ENCODE data around the gene MT1M.
"Not testable (repeated sequence)": the region's sequence is repeated elsewhere in the genome, so short reads cannot be mapped to it uniquely, and the experiment has no call there.

MT1M gene

GRCh38 chr16:56609463-56609921 lies 23.0 kb upstream of the MT1M start:
- peak; percentile 82 for DNase-seq

DNA sequence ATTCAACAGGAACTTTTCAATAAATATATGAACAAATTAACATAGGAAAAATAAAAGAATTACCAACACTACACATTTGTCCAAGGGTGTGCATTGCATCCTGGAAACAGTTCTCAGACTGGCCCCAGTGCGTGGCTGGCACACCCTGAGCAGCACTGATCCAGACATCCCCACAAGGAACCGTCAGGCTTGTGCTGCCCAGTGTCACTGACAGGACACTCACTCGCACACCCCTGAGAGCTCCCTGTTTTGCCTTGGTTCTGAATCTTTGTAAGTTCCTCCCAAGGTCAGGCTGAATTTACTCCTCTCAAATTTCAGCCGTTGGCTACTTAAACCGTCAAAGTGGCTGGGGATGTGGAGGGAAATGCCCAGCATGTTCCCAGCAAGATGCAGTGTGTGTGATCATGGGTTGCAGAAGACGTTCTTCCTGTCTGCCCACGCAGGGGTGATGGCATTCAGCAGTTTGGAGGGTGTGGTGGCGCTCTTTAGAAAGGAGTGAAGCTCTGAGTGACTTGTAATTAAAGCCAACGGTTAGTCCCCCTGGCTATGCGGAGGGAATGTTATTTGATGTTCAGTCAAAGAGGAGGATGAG lies 22.3 kb upstream of the MT1M start:
- peak; percentile 85 for DNase-seq

DNA sequence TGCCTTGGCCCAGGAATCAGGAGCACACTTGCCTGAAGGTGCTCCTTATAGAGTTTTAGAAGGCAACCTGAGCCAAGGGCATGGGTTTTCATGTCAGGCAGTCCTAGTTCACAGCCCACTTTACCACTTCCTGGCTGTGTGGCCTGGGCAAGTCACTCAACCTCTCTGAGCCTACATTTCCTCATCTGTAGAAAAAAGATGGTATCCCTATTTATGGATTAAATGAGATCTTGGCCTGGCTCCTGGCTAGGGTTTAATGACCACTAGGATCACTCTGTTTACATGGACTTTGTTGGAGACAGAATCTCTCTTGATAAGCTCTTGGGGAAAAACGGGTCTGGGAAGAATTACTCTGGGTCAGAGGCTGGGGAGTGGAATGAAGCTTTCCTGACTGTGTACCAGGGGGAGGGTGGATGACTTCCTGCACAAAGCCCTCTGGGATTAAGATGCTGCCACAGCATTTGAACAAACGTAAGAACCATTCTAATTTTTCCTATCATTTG lies 21.8 kb upstream of the MT1M start:
- DNase-seq, result no peak

GRCh38 chr16:56611281-56611833 lies 21.1 kb upstream of the MT1M start:
- DNase-seq, result no peak

GRCh38 chr16:56613706-56614105 lies 18.8 kb upstream of the MT1M start:
- DNase-seq, result no peak

DNA sequence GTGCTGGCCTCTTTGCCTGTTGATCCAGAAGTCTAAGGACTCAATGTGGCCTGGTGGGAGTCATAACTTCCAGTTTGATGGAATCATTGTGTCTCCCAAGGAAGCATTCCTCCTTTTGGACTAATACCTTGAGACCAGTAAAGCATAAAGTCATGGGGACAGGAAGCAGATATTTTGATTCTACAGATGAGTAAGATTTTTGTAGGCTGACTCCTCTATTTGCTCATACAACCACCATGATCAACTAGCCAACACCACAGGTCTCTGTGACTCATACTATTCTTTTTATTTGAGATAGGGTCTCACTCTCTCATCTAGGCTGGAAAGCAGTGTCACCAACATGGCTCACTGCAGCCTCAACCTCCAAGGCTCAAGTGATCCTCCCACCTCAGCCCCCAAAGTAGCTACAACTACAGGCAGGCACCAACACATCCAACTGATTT lies 17.9 kb upstream of the MT1M start:
- DNase-seq, result peak; percentile 39

DNA sequence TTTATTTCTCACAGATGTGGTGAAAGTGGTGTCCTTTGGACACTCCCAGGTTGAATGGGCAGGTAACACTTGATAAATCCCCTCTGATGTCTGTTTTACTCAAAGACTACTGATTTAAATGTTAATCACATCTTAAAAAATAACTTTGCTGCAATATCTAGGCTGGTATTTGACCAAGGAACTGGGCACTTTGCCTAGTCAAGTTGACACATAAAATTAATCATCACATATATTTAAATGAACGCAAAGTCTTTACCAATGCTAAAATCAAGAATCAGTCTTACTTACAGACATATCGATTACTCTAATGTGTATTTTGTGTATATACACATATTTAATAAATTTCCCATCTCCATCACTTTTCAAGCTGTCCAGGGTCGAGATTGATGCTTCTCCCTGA lies 17.1 kb upstream of the MT1M start:
- DNase-seq, result no peak

DNA sequence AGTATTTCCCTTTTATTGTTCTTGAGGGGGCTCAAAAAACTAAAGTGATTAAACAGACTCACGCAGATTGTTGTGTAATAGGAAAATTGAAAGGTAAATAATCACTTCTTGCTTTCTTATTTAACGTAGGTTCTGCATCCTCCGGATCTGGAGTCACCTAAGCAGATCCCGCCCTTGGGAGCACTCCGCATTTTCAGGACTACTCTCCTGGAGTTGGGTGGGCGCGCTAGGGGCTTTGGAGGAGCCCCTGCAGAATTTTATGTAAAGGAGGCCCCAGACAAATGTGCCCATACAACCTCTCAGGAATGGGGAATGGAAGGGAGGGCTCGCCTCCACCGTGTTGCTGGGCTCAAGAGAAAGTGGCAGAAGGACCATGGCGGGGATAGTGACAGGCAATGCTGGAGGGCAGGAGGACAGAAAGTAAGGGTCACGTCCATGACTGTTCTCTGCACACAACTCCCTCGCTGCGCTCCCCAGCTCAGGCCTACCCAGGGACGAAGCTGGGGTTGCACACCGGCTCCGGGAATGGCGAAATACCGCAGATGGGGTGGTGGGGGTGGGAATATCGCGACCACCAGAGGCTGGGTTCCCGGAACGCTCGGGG lies 15.7 kb upstream of the MT1M start:
- DNase-seq, result no peak

- DNase-seq, result no peak
Observed at GRCh38 chr16:56617212-56618085, 15.0 kb upstream of the MT1M start.

GRCh38 chr16:56618138-56618537 lies 14.3 kb upstream of the MT1M start:
- no peak for DNase-seq

DNA sequence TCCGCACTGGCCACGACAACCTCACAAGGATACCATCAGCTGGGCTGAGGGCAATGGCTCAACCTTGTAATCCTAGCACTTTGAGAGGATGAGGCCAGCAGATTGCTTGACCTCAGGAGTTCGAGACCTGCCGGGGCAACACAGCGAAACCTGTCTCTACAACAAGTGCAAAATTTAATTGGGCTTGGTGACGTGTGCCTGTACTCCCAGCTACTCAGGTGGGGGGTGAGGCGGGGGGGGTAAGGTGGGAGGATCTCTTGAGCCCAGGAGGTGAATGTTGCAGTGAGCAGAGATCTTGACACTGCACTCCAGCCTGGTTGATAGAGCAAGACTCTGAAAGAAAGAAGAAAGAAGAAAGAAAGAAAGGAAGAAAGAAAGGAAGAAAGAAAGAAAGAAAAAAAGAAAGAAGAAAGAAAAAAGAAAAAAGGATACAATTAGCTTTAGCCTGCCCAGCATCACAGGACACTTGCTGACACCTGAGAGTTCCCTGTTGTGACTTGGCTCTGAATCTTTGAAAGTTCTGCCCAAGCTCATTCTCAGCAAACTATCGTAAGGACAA lies 12.0 kb upstream of the MT1M start:
- DNase-seq, result no peak

DNA sequence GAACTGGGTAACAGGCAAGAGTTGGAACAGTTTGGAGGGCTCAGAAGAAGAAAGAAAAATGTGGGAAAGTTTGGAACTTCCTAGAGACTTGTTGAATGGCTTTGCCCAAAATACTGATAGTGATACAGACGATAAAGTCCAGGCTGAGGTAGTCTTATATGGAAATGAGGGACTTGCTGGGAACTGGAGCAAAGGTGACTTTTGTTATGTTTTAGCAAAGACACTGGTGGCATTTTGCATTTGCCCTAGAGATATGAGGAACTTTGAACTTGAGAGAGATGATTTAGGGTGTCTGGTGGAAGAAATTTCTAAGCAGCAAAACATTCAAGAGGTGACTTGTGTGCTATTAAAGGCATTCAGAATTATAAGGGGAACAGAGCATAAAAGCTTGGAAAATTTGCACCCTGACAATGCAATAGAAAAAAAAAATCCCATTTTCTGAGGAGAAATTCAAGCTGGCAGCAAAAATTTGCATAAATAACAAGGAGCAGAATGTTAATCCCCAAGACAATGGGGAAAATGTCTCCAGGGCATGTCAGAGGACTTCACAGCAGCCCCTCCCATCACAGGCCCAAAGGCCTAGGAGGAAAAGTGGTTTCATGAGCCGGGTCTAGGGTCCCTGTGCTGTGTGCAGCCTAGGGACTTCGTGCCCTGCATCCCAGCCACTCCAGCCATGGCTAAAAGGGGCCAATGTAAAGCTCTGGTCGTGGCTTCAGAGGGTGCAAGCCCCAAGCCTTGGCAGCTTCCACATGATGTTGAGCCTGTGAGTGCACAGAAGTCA lies 10.6 kb upstream of the MT1M start:
- not testable (repeated sequence) for DNase-seq

DNA sequence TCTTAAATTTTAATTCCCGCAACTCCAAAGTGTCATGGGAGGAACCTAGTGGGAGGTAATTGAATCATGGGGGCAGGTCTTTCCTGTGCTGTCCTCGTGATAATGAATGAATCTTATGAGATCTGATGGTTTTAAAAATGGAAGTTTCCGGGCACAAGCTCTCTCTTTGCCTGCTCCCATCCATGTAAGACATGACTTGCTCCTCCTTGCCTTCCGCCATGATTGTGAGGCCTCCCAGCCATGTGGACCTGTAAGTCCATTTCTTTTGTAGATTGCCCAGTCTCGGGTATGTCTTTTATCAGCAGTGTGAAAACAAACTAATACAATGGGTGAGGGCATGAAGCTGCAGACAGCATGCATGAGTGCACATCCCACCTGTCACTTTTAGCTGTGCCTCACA lies 9.3 kb upstream of the MT1M start:
- DNase-seq, result not testable (repeated sequence)

GRCh38 chr16:56623637-56624036 lies 8.8 kb upstream of the MT1M start:
- DNase-seq, result no peak

DNA sequence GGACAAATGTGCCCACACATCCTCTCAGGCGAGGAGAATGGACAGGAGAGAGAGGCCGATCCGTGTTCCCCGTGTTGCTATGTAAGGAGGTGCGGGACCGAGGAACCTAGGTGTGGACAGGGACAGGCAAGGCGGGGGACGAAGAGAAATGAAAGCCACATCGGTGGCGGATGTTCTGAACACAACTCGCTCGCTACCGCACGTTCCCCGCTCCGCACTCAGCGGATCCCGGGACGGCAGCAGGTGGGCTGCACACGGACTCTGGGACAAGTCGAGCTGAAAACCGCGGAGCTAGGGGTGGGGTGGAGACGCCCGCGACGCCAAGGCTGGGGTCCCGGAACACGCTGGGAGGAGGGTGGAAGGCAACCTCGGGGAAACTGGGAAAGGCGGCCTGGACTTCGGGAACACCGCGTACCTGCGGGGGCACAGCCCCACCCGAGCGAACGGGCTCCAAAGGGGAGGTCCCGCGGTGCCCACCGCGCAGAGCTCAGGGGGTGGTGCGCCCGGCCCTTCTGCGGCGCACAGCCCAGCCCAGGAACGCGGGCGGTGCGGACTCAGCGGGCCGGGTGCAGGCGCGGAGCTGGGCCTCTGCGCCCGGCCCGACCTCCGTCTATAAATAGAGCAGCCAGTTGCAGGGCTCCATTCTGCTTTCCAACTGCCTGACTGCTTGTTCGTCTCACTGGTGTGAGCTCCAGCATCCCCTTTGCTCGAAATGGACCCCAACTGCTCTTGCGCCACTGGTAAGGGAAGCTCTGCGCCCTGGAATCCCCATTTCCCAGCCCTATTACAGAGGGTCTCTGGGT lies 7.1 kb upstream of the MT1M start, which contains the start of gene MT1E:
MT1E (plus strand) TSS at position 642 of the 803 bp plus-strand sequence; CDS start at position 713, 71 bp downstream.
- peak; percentile 71 for DNase-seq

DNA sequence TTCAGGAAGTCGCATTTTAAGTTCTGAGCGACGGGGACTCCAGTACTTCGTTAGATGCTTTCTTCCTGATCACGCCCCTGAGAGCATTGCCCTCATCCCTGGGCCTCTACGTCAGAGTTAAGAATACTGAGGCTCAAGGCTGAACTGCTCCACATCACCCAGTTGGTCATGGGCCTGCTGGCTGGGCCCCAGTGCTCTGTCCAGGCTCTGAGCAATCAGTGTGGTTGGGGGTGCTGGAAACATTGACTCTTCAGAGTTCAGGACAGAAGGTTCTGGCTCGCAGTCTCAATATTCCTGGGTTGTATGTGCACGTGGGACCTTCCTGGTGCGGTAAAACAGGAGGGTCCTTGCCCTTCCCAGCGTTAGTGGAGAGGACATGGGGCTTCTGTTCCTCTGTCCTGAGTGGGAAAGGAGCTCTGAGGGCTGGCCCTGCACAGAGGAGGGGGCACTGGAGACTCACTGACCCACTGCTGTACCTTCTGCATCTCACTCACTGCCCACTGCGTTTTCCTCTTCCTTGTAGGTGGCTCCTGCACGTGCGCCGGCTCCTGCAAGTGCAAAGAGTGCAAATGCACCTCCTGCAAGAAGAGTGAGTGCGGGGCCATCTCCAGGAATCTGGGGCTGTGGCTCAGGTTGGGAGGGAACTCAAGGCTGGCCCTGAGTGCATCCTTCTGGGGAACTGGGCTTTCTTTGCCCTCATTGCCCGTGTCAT lies 6.4 kb upstream of the MT1M start:
- no peak for DNase-seq

GRCh38 chr16:56626685-56627084 lies 5.8 kb upstream of the MT1M start:
- no peak for DNase-seq

DNA sequence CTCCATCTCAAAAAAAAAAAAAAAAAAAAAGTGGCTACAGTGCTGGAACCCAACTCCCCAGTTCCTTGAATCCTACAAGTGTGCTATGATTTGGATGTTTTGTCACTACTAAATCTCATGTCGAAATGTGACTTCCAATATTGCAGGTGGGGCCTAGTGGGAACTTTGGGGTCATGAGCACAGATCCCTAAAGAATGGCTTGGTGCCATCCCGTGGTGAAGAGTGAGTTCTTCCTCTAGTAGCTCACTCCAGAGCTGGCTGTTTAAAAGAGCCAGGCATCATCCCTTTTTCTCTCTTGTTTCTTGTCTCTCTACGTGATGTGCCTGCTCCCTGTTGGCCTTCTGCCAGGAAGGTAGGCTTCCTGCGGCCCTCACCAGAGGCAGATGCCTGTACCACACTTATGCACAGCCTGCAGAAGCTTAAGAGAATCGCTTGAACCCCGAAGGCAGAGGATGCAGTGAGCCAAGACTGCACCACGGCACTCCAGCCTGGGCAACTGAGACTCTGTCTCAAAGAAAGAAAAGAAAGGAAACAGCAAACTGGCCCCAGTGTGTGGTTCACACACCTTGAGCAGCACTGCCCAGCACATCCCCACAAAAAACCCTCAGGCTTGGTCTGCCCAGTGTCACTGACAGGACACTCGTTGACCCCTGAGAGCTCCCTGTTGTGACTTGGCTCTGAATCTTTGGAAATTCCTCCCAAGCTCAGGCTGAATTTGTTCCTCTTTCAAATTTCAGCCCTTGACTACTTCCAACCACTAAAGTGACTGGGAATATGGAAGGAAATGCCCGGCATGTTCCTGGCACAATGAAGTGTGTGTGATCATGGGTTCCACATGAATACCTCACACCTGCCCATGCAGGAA lies 3.7 kb upstream of the MT1M start:
- DNase-seq, result no peak

DNA sequence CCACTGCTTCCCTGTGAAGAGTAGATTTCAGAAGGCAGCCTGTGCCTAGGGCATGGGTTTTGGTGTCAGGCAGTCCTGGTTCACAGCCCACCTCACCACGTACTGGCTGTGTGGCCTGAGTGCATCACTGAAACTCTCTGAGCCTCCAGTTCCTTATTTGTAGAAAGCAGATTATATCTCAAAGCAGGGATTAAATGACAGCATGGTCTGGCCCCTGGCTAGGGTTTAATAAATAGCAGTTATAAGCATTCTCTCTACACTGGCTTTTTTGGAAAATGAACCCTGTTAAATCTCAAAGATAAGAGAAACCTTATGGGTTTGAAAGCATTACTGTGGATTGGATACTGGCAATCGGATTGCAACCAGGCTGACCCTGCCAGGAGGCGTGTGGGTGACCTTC lies 2.9 kb upstream of the MT1M start:
- DNase-seq, result no peak

DNA sequence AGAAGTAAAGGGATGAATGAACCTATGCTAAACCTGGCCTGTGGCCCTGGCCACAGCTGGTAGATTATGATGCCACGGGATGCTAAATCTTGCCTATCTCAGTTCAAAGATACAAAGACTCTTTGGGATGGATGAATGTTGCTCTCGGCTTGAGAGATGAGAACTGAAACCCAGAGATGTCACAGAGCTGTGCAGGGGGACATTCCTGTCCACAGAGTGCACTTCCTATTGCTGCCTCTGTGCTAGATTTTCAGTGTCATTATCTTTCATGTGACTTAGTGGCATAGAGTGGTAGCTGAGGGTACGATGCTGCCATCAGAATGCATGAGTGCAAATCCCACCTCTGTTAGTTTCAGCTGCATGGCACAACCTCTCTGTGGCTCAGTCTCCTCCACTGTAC lies 2.3 kb upstream of the MT1M start:
- no peak for DNase-seq
